Stimulated activated CD4-positive, alpha-beta T cell treated with anti-CD3 and anti-CD28 coated beads, Interleukin-1b, Interleukin-23, amount 100 ng/mL, for 1 hour (primary cell): ENCODE data around the gene GJD3.

Experiments used
- DNase-seq, 2 donors: peaks; one replicate each; pipeline ENCODE4 v3.0.0-alpha.2; 2020; ENCODE audit warnings: low read depth in 2 of 2

GJD3 gene

GRCh38 chr17:40352237-40352778, 12.2 kb downstream of the GJD3 start:
- DNase-seq, result no peak

GRCh38 chr17:40351359-40352236, 12.9 kb downstream of the GJD3 start:
- DNase-seq, result no peak

GRCh38 chr17:40350689-40351358, 13.7 kb downstream of the GJD3 start:
- DNase-seq, result no peak

GRCh38 chr17:40349895-40350688, 14.4 kb downstream of the GJD3 start:
- DNase-seq, result no peak

GRCh38 chr17:40349477-40349894, 15.1 kb downstream of the GJD3 start:
- DNase-seq, result no peak

- DNase-seq, result no peak
These were observed 15.7 kb downstream of the GJD3 start for GRCh38 chr17:40348562-40349476.

- DNase-seq, result no peak
These were observed 16.4 kb downstream of the GJD3 start for GRCh38 chr17:40348136-40348504.

GRCh38 chr17:40347319-40348135, 17.0 kb downstream of the GJD3 start:
- DNase-seq, result no peak

GRCh38 chr17:40346765-40347158, 17.8 kb downstream of the GJD3 start:
- DNase-seq, result no peak

- no peak for DNase-seq
These were observed 18.4 kb downstream of the GJD3 start for GRCh38 chr17:40345994-40346764.

- no peak for DNase-seq
These were observed 19.2 kb downstream of the GJD3 start for GRCh38 chr17:40345161-40345993.

- DNase-seq, result no peak
These were observed 19.9 kb downstream of the GJD3 start for GRCh38 chr17:40344421-40345160.

- DNase-seq, result no peak
These were observed 21.1 kb downstream of the GJD3 start for GRCh38 chr17:40343219-40344119.

- DNase-seq, result no peak
These were observed 21.9 kb downstream of the GJD3 start for GRCh38 chr17:40342504-40343218.

- DNase-seq, result no peak
These were observed 22.6 kb downstream of the GJD3 start for GRCh38 chr17:40341808-40342503.
